OCI-LY7 (cell line): ENCODE data around the gene ZFP36. TPM values are rescaled to one million over a fixed set of nuclear protein-coding genes. Genes with fewer than 3 reads are reported as not detected.

Source experiments
- BruUV-seq: library from RNA; stranded (reverse); fragments of 400-500 nt; replicated peaks from 2 replicates; lab custom pipeline; 2021; lab: Mats Ljungman, UMichigan
- CTCF ChIA-PET: fragments of 300-600 bp; sonication (Branson Sonifier 250); formaldehyde crosslinking; loops from one replicate; lab custom pipeline; 2022; ENCODE audit warnings: antibody characterized with exemption; ENCODE audit not compliant: unreplicated experiment; lab: Charles Lee
- POLR2A ChIA-PET: fragments of 300-600 bp; sonication (Branson Sonifier 250); formaldehyde crosslinking; loops from one replicate; lab custom pipeline; 2022; ENCODE audit warnings: antibody characterized with exemption; lab: Charles Lee
- DNase-seq: peaks from one replicate; pipeline ENCODE4 v3.0.0-alpha.2; 2015; ENCODE audit warnings: low spot score
- H2AFZ ChIP-seq: fragments of 200-600 bp; sonication (generic), shearing (Covaris generic); 2 replicates; pipeline ENCODE4 v1.6.1; 2014; ENCODE audit warnings: mild to moderate bottlenecking, antibody characterized with exemption, low read length, moderate library complexity
- H3K27ac ChIP-seq: fragments of 200-600 bp; sonication (generic); 2 replicates; pipeline ENCODE4 v1.5.1; 2014; ENCODE audit warnings: mixed run types, low read depth, mild to moderate bottlenecking, moderate library complexity, low read length, inconsistent platforms; ENCODE audit not compliant: poor library complexity, severe bottlenecking
- H3K36me3 ChIP-seq: fragments of 200-600 bp; sonication (generic); 2 replicates; pipeline ENCODE4 v1.6.1; 2014; ENCODE audit warnings: mild to moderate bottlenecking, antibody characterized with exemption, low read length, moderate library complexity, mixed read lengths; ENCODE audit not compliant: insufficient read depth
- H3K4me1 ChIP-seq: fragments of 200-600 bp; sonication (generic); 2 replicates; pipeline ENCODE4 v1.5.1; 2014; ENCODE audit warnings: mild to moderate bottlenecking, low read length; ENCODE audit not compliant: insufficient read depth, poor library complexity, severe bottlenecking
- H3K4me2 ChIP-seq: fragments of 200-600 bp; sonication (generic); 2 replicates; pipeline ENCODE4 v1.6.1; 2014; ENCODE audit warnings: mild to moderate bottlenecking, low read length
- H3K4me3 ChIP-seq: fragments of 200-600 bp; sonication (generic); 2 replicates; pipeline ENCODE4 v1.5.1; 2014; ENCODE audit warnings: mild to moderate bottlenecking, low read depth, low read length; ENCODE audit not compliant: poor library complexity, severe bottlenecking
- H3K79me2 ChIP-seq: fragments of 200-600 bp; sonication (generic); 2 replicates; pipeline ENCODE4 v1.6.1; 2016; ENCODE audit warnings: low read depth, mild to moderate bottlenecking, low read length, moderate library complexity, mixed read lengths; ENCODE audit not compliant: insufficient read depth
- H3K9me2 ChIP-seq: fragments of 200-600 bp; sonication (generic); 2 replicates; pipeline ENCODE4 v1.6.1; 2016; ENCODE audit warnings: mild to moderate bottlenecking, low read length, mixed read lengths; ENCODE audit not compliant: insufficient read depth
- H3K9me3 ChIP-seq: fragments of 200-600 bp; sonication (generic); 2 replicates; pipeline ENCODE4 v1.6.1; 2014; ENCODE audit warnings: mild to moderate bottlenecking, mixed run types, low read length, mixed read lengths
- H4K20me1 ChIP-seq: fragments of 200-600 bp; sonication (generic); 2 replicates; pipeline ENCODE4 v1.6.1; 2014; ENCODE audit warnings: mild to moderate bottlenecking, antibody characterized with exemption, low read length, moderate library complexity, mixed read lengths; ENCODE audit not compliant: insufficient read depth
- EZH2phosphoT487 ChIP-seq: fragments of 200-600 bp; sonication (generic); IDR thresholded peaks from 2 replicates; pipeline ENCODE4 v1.6.1; 2018; ENCODE audit warnings: low read depth, borderline replicate concordance, mild to moderate bottlenecking, mixed run types, antibody characterized with exemption, low read length, moderate library complexity, mixed read lengths
- intact Hi-C: fragments of 100-400 bp; cut with micrococcal nuclease; formaldehyde crosslinking; loops from one replicate; pipeline ENCODE4 v1.10.0; 2022; ENCODE audit not compliant: unreplicated experiment
- total RNA-seq, 2 experiments: library from RNA; depleted of rRNA in 1 of 2; stranded (reverse); fragments of >200 nt in 1 of 2; shearing (Covaris generic) in 1 of 2; gene quantifications; 2 replicates each; pipeline ENCODE4 v1.2.3, GENCODE V29; 2014 to 2022
- TF ChIP-seq, protein P1 (sequence below): fragments of 200-600 bp; sonication (generic); conservative IDR thresholded peaks from 2 replicates; pipeline ENCODE4 v1.5.1; 2014; ENCODE audit warnings: mild to moderate bottlenecking, antibody characterized with exemption, low read length, moderate library complexity, mixed read lengths

Gene ZFP36
- total RNA-seq, 2 experiments from 2014 or later = 21.8 to 55.9 TPM

DNA sequence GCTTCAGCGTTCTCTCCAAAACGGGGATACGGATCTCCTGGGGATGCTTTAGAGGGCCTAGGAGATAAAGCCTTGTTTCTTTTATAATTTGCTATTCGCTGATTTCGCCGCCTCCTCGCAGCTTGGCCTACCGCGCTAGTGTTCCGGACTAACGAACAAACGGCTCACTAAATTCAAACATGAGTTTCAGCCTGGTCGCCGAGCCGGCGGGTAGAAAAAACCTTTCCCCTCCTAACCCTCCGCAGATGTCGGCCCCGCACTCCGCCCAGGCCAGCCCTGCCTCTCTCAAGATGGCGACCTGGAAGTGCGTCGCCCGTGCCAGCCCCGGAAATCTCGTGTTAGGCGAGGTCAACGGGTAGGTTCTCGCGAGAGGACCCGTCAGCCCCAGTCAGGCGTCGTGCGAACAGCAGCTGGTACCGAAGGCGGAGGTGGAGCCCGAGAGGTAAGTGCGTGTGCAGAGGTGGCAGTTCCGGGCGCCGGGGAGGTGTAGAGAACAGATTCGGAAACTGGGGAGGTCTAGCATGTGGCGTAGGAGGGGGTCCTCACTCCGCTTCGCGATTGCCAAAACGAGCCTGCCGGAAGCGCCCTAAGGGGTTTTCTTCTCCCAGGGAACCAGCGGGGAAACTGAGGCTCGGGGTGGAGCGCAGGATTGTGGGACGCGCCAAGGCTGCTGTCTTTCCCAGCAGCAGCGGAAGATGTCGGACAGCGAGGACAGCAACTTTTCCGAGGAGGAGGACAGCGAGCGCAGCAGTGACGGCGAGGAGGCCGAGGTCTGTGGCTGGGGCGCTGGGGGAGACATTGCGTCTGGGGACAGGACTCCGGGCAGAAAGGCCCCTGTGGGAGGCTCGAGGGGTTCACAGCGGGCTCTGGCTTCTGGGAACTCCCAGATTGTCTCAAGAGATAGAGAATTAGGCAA lies 38.8 kb downstream of the ZFP36 start, which contains the start of gene SUPT5H:
TSS of gene SUPT5H (plus strand) at position 387 of the 916 bp plus-strand sequence. CDS start at position 696, 309 bp downstream.
- TSS peak; percentile 85 for BruUV-seq
- ChIA-PET CTCF (no interaction called here), POLR2A (interaction anchor here (0.7 to 4.0 kb wide), 4 partner anchors 10 to 107 kb away, joined by 3 to 15 read pairs (median 4); partner anchors contain the start of genes MED29, PAF1 and RPS16)
- peak; percentile 100 for DNase-seq
- H3K4me2 ChIP-seq = peak within 1 kb of the TSS; percentile 92
- peak within 1 kb of the TSS; percentile 23; the same call in 1 of the 2 replicates for H2AFZ ChIP-seq
- H3K27ac ChIP-seq = peak within 1 kb of the TSS; percentile 86
- peak within 1 kb of the TSS; percentile 92 for H3K4me3 ChIP-seq
- TF ChIP-seq EZH2phosphoT487 = no peak
- TF ChIP-seq, protein P1, sequence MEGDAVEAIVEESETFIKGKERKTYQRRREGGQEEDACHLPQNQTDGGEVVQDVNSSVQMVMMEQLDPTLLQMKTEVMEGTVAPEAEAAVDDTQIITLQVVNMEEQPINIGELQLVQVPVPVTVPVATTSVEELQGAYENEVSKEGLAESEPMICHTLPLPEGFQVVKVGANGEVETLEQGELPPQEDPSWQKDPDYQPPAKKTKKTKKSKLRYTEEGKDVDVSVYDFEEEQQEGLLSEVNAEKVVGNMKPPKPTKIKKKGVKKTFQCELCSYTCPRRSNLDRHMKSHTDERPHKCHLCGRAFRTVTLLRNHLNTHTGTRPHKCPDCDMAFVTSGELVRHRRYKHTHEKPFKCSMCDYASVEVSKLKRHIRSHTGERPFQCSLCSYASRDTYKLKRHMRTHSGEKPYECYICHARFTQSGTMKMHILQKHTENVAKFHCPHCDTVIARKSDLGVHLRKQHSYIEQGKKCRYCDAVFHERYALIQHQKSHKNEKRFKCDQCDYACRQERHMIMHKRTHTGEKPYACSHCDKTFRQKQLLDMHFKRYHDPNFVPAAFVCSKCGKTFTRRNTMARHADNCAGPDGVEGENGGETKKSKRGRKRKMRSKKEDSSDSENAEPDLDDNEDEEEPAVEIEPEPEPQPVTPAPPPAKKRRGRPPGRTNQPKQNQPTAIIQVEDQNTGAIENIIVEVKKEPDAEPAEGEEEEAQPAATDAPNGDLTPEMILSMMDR = no peak
- 0 out of 2 replicates have a peak, but pooled peaks cover 7% of the 10 kb centered on the region for H4K20me1 ChIP-seq
- H3K36me3 ChIP-seq = peaks cover 33% of the 10 kb centered on the region
- peaks cover 60% of the 10 kb centered on the region for H3K79me2 ChIP-seq
- H3K4me1 ChIP-seq = peaks cover 56% of the 10 kb centered on the region
- intact Hi-C loops = loop anchor here (1.0 kb wide), 1 partner anchor 35 kb away; the partner anchor contains the start of gene TIMM50
- H3K9me3 ChIP-seq = no peaks in the 10 kb centered on the region
- H3K9me2 ChIP-seq = no peaks in the 10 kb centered on the region

DNA sequence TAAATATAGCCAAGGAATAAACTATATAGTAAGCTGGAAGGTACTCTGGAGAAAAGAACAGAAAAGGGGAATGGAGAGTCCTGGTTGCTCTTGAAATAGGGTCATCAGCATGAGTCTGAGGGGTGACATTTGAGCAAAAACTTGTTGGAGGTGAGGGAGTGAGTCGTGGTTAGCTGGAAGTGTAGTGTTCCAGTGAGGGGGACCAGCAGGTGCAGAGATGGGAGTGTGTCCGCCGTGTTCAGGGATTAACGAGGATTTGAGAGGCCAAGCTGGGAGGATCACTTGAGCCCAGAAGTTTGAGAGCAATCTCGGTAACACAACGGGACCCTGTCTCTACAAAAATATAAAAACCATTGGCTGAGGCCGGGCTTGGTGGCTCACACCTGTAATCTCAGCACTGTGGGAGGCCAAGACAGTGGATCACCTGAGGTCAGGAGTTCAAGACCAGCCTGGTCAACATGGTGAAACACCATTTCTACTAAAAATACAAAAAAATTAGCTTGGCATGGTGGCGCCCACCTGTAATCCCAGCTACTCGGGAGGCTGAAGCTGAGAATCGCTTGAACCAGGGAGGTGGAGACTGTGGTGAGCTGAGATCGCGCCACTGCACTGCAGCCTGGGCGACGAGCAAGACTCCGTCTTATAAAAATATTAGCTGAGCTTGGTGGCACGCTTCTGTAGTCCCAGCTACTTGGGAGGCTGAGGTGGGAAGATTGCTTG lies 39.9 kb downstream of the ZFP36 start:
- no peaks in the 10 kb centered on the region for H3K9me2 ChIP-seq
- peak overlapping the region; percentile 86 for H3K27ac ChIP-seq
- POLR2A ChIA-PET = interaction anchor here (0.7 to 4.0 kb wide), 6 partner anchors 11 to 78 kb away, joined by 3 to 15 read pairs (median 4); partner anchors contain the start of genes RPS16, TIMM50 and ZFP36
- no peak for TF ChIP-seq EZH2phosphoT487
- TF ChIP-seq, protein P1 = no peak
- H3K4me1 ChIP-seq = peaks cover 48% of the 10 kb centered on the region
- no peaks in the 10 kb centered on the region for H3K9me3 ChIP-seq
- H3K4me3 ChIP-seq = peak overlapping the region; percentile 92
- BruUV-seq = no TSS peak
- H2AFZ ChIP-seq = no peak overlapping the region
- DNase-seq = no peak
- H4K20me1 ChIP-seq = 0 out of 2 replicates have a peak, but pooled peaks cover 7% of the 10 kb centered on the region
- peak overlapping the region; percentile 72 for H3K4me2 ChIP-seq
- H3K79me2 ChIP-seq = peaks cover 71% of the 10 kb centered on the region
- CTCF ChIA-PET = no interaction called here
- H3K36me3 ChIP-seq = peaks cover 44% of the 10 kb centered on the region
- intact Hi-C loops = no loop called here
